ENCODE data around the gene DUOX1. TPM values are rescaled to one million over a fixed set of nuclear protein-coding genes. Genes with fewer than 3 reads are reported as not detected.

Gene DUOX1
- total and polyA plus RNA-seq, 4 donors, result 0.02 to 0.94 (median 0.08) TPM; not detected in 1

DNA sequence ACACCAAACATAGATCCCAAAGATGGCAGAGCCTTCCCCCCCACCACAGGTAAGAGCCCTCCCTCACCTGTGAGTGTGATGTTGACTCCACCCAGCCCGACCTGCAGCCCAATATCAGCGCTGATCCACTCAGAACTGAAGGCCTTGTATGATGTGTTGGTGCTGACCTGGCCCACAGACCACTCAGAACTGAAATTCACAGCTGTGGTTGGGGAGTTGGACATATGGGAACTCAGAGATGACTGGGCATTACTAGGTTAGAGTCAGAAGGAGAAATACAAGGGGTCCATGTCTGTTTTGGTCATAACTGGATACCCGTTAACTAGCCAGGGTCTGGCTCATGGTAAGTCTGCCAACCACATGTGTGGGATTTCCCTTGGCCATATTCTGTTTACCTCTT lies 8.8 kb upstream of the DUOX1 start (continued):
- TF ChIP-seq, protein P1, sequence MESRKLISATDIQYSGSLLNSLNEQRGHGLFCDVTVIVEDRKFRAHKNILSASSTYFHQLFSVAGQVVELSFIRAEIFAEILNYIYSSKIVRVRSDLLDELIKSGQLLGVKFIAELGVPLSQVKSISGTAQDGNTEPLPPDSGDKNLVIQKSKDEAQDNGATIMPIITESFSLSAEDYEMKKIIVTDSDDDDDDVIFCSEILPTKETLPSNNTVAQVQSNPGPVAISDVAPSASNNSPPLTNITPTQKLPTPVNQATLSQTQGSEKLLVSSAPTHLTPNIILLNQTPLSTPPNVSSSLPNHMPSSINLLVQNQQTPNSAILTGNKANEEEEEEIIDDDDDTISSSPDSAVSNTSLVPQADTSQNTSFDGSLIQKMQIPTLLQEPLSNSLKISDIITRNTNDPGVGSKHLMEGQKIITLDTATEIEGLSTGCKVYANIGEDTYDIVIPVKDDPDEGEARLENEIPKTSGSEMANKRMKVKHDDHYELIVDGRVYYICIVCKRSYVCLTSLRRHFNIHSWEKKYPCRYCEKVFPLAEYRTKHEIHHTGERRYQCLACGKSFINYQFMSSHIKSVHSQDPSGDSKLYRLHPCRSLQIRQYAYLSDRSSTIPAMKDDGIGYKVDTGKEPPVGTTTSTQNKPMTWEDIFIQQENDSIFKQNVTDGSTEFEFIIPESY (IDR thresholded peaks at IDR 0.05), result no peak
- TF ChIP-seq SP1 (IDR thresholded peaks at IDR 0.05), result no peak
- no peak for TF ChIP-seq RAD21 (IDR thresholded peaks at IDR 0.05)
- no peak for TF ChIP-seq HNF4A (conservative IDR thresholded peaks at IDR 0.05)
- TF ChIP-seq TAF1 (conservative IDR thresholded peaks at IDR 0.05), result no peak

DNA sequence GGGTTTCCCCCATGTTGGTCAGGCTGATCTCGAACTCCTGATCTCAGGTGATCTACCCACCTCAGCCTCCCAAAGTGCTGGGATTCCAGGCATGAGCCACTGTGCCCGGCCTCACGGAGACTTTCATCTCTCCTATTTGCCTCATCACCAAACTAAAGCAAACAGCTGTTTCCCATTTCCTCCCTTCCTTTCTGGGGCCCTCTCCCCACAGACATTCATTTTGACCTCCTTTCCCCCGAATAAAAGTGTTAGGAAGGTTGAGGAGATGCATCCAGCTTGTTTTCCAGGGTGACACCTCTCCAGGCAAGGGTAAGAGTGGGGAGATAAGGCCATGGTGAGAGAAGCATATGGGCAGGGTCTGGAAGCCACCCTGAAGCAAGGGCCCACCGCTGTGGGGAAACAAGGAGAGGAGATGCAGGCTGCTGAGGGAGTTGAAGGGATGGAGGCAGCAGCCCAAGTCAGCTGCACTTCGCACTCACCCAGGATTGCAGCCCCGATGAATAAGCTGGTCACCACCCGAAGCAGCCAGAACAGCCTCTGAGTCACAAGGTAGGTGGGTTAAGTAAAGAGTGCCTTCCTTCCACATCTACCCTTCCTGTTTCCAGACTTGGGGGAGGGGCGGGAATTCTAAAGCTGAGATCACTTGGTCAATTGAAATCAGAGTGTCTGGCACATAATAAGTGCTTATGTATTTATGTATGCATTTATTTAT lies 7.9 kb upstream of the DUOX1 start:
- no peaks in the 10 kb centered on the region for H3K9me3 ChIP-seq (ENCODE audit: control insufficient read depth in 4 of 4, low read length in 3 of 4)
- TF ChIP-seq YY1 (IDR thresholded peaks at IDR 0.05) (no peak), FOXA2 (IDR thresholded peaks at IDR 0.05) (no peak), RAD21 (IDR thresholded peaks at IDR 0.05) (no peak), NR2F2 (IDR thresholded peaks at IDR 0.05) (no peak), RXRA (IDR thresholded peaks at IDR 0.05) (no peak), GABPA (IDR thresholded peaks at IDR 0.05 in 1 of 2, conservative IDR thresholded peaks at IDR 0.05 in 1 of 2) (no peak), SP1 (IDR thresholded peaks at IDR 0.05) (no peak)
- TF ChIP-seq, protein P2, sequence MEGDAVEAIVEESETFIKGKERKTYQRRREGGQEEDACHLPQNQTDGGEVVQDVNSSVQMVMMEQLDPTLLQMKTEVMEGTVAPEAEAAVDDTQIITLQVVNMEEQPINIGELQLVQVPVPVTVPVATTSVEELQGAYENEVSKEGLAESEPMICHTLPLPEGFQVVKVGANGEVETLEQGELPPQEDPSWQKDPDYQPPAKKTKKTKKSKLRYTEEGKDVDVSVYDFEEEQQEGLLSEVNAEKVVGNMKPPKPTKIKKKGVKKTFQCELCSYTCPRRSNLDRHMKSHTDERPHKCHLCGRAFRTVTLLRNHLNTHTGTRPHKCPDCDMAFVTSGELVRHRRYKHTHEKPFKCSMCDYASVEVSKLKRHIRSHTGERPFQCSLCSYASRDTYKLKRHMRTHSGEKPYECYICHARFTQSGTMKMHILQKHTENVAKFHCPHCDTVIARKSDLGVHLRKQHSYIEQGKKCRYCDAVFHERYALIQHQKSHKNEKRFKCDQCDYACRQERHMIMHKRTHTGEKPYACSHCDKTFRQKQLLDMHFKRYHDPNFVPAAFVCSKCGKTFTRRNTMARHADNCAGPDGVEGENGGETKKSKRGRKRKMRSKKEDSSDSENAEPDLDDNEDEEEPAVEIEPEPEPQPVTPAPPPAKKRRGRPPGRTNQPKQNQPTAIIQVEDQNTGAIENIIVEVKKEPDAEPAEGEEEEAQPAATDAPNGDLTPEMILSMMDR (IDR thresholded peaks at IDR 0.05; ENCODE audit: low read depth, low read length, missing input control), result no peak
- TF ChIP-seq, protein P1 (IDR thresholded peaks at IDR 0.05), result no peak
- H3K27ac ChIP-seq (ENCODE audit: low read depth in 1 of 2, low read length in 2 of 2), result no peak overlapping the region
- no peaks in the 10 kb centered on the region for H3K27me3 ChIP-seq (ENCODE audit: control insufficient read depth in 4 of 4, insufficient read depth in 4 of 4, low read length in 3 of 4)
- H3K4me3 ChIP-seq (ENCODE audit: low read depth in 1 of 3, low read length in 3 of 3), result no peak overlapping the region
- DNase-seq (ENCODE audit: low spot score), result no peak
- no peak overlapping the region for H3K9ac ChIP-seq (ENCODE audit: low read depth in 1 of 2, low read length in 2 of 2)
- WGBS, result 70% methylated on average over 9 of the region's 9 CpGs
- H3K36me3 ChIP-seq (ENCODE audit: control insufficient read depth in 4 of 4, insufficient read depth in 3 of 4, low read depth in 1 of 4, low read length in 3 of 4), result no peaks in the 10 kb centered on the region
- H3K4me1 ChIP-seq (ENCODE audit: control insufficient read depth in 4 of 4, insufficient read depth in 4 of 4, low read length in 3 of 4), result peaks cover 3 to 12% (median 7%) of the 10 kb centered on the region in 4 donors

DNA sequence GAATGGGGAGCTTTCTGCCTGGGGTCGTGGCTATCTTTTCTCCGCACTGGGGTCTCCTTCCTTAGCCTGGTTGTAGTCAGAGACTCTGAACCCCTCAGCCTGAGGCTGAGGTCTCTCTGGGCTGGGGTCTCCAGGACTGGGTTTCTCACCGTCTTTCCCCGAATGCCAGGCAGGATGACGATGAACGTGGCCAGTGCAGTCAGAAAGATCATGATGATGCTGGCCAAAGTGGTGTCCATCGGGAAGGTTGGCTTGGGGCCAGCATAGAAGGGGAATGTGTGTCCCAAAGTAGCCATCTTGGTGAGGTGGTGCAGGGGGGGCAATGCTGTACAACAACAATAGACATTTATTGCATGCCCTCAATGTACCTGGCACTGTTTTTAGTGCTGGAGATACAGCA lies 7.1 kb upstream of the DUOX1 start:
- WGBS, result 82% methylated on average over 7 of the region's 7 CpGs
- DNase-seq (ENCODE audit: low spot score), result no peak

More for the DNA sequence above, 7.1 kb upstream of the DUOX1 start:
- Histone ChIP-seq H3K9ac (ENCODE audit: low read depth in 1 of 2, low read length in 2 of 2) (no peak overlapping the region), H3K4me1 (ENCODE audit: control insufficient read depth in 4 of 4, insufficient read depth in 4 of 4, low read length in 3 of 4) (peaks cover 0 to 6% (median 2%) of the 10 kb centered on the region in 4 donors), H3K27me3 (ENCODE audit: control insufficient read depth in 4 of 4, insufficient read depth in 4 of 4, low read length in 3 of 4) (no peaks in the 10 kb centered on the region), H3K36me3 (ENCODE audit: control insufficient read depth in 4 of 4, insufficient read depth in 3 of 4, low read depth in 1 of 4, low read length in 3 of 4) (no peaks in the 10 kb centered on the region), H3K4me3 (ENCODE audit: low read depth in 1 of 3, low read length in 3 of 3) (no peak overlapping the region), H3K27ac (ENCODE audit: low read depth in 1 of 2, low read length in 2 of 2) (no peak overlapping the region), H3K9me3 (ENCODE audit: control insufficient read depth in 4 of 4, low read length in 3 of 4) (no peaks in the 10 kb centered on the region)
- no peak for TF ChIP-seq RAD21 (IDR thresholded peaks at IDR 0.05)
- no peak for TF ChIP-seq FOXA2 (IDR thresholded peaks at IDR 0.05)
- TF ChIP-seq GABPA (IDR thresholded peaks at IDR 0.05 in 1 of 2, conservative IDR thresholded peaks at IDR 0.05 in 1 of 2), result no peak
